Measurements from ENCODE around the gene CDHR1.

The CDHR1 gene

GRCh38 chr10:84202349-84202748 is 8.0 kb downstream of the CDHR1 start:
- DNase-seq, result no peak

- no peak for DNase-seq
Measured at GRCh38 chr10:84204122-84204521, 9.8 kb downstream of the CDHR1 start.

GRCh38 chr10:84204610-84205009 is 10.3 kb downstream of the CDHR1 start:
- DNase-seq, result no peak

GRCh38 chr10:84205049-84205852 is 10.9 kb downstream of the CDHR1 start:
- no peak for DNase-seq

GRCh38 chr10:84205853-84206525 is 11.7 kb downstream of the CDHR1 start:
- DNase-seq, result no peak

- DNase-seq, result no peak
Measured at GRCh38 chr10:84208023-84208422, 13.7 kb downstream of the CDHR1 start.

- no peak for DNase-seq
Measured at GRCh38 chr10:84211566-84211965, 17.2 kb downstream of the CDHR1 start.

GRCh38 chr10:84212014-84212413 is 17.7 kb downstream of the CDHR1 start:
- DNase-seq, result no peak

GRCh38 chr10:84213076-84213475 is 18.7 kb downstream of the CDHR1 start:
- DNase-seq, result no peak

- DNase-seq, result no peak
Measured at GRCh38 chr10:84214046-84214572, 19.8 kb downstream of the CDHR1 start.

GRCh38 chr10:84214612-84215235 is 20.4 kb downstream of the CDHR1 start:
- DNase-seq, result no peak

- no peak for DNase-seq
Measured at GRCh38 chr10:84216834-84217233, 22.5 kb downstream of the CDHR1 start.

GRCh38 chr10:84217746-84218145 is 23.4 kb downstream of the CDHR1 start:
- no peak for DNase-seq

- DNase-seq, result no peak
Measured at GRCh38 chr10:84221916-84222315, 27.6 kb downstream of the CDHR1 start.

- DNase-seq, result no peak
Measured at GRCh38 chr10:84224411-84225028, 30.2 kb downstream of the CDHR1 start.

- DNase-seq, result no peak
Measured at GRCh38 chr10:84225427-84226173, 31.3 kb downstream of the CDHR1 start, which contains the start of gene LRIT2. Gene LRIT2 (minus strand): TSS chr10:84225544. CDS start chr10:84225520, 24 bp downstream.

- DNase-seq, result no peak
Measured at GRCh38 chr10:84226616-84227015, 32.3 kb downstream of the CDHR1 start.

GRCh38 chr10:84227810-84228209 is 33.5 kb downstream of the CDHR1 start:
- no peak for DNase-seq

- DNase-seq, result no peak
Measured at GRCh38 chr10:84230359-84230758, 36.0 kb downstream of the CDHR1 start.

GRCh38 chr10:84232376-84232775 is 38.0 kb downstream of the CDHR1 start:
- no peak for DNase-seq

- DNase-seq, result no peak
Measured at GRCh38 chr10:84233940-84234339, 39.6 kb downstream of the CDHR1 start.

GRCh38 chr10:84234479-84234878 is 40.1 kb downstream of the CDHR1 start:
- DNase-seq, result no peak

Measured in SIG-M5 (cell line).